Caco-2 (cell line): ENCODE measurements around the gene CACNA1S. TPM values are rescaled to one million over a fixed set of nuclear protein-coding genes. Genes with fewer than 3 reads are reported as not detected.

Experiments
- BruUV-seq: library from RNA; stranded (reverse); fragments of 400-500 nt; replicated peaks from 2 replicates; lab custom pipeline; 2021; lab: Mats Ljungman, UMichigan
- CTCF ChIA-PET: fragments of 300-600 bp; sonication (Branson Sonifier 250); formaldehyde crosslinking; loops from one replicate; lab custom pipeline; 2022; ENCODE audit warnings: antibody characterized with exemption; lab: Charles Lee
- POLR2A ChIA-PET: fragments of 300-600 bp; sonication (Branson Sonifier 250); formaldehyde crosslinking; loops from one replicate; lab custom pipeline; 2022; ENCODE audit warnings: antibody characterized with exemption; lab: Charles Lee
- DNase-seq, 2 experiments: peaks; one replicate each; pipeline versions ENCODE4 v3.0.0 to v3.0.0-alpha.2; 2020 to 2022
- H3K27me3 ChIP-seq: replicated peaks from 2 replicates; pipeline ENCODE4 v1.6.0; 2011; ENCODE audit warnings: low read length; ENCODE audit not compliant: control insufficient read depth, insufficient read depth
- H3K36me3 ChIP-seq: 2 replicates; pipeline ENCODE4 v1.5.1; 2011; ENCODE audit warnings: low read length; ENCODE audit not compliant: control insufficient read depth, insufficient read depth
- H3K4me1 ChIP-seq: fragments of 250-450 bp; sonication (Bioruptor Pico); 2 replicates; pipeline ENCODE4 v1.5.1; 2020; ENCODE audit warnings: mild to moderate bottlenecking
- H3K4me3 ChIP-seq: 2 replicates; pipeline ENCODE4 v1.5.1; 2011; ENCODE audit warnings: low read depth, mild to moderate bottlenecking, control low read depth, low read length
- H3K9me3 ChIP-seq: fragments of 250-450 bp; sonication (Bioruptor Pico); 2 replicates; pipeline ENCODE4 v1.5.1; 2020; ENCODE audit warnings: mild to moderate bottlenecking, moderate library complexity
- H3K27ac Mint-ChIP-seq: one replicate; pipeline ENCODE4 v1.8.0; 2022; ENCODE audit warnings: mixed read lengths; ENCODE audit not compliant: unreplicated experiment
- H3K27me3 Mint-ChIP-seq: one replicate; pipeline ENCODE4 v1.8.0; 2022; ENCODE audit warnings: mixed read lengths; ENCODE audit not compliant: insufficient read depth, unreplicated experiment
- H3K36me3 Mint-ChIP-seq: one replicate; pipeline ENCODE4 v1.8.0; 2022; ENCODE audit warnings: mild to moderate bottlenecking, mixed read lengths; ENCODE audit not compliant: insufficient read depth, unreplicated experiment
- H3K4me1 Mint-ChIP-seq: one replicate; pipeline ENCODE4 v1.8.0; 2022; ENCODE audit warnings: low read depth, mixed read lengths; ENCODE audit not compliant: unreplicated experiment
- H3K4me3 Mint-ChIP-seq: one replicate; pipeline ENCODE4 v1.8.0; 2022; ENCODE audit warnings: mild to moderate bottlenecking, moderate library complexity, mixed read lengths; ENCODE audit not compliant: unreplicated experiment
- H3K9me3 Mint-ChIP-seq: one replicate; pipeline ENCODE4 v1.8.0; 2022; ENCODE audit warnings: mixed read lengths; ENCODE audit not compliant: unreplicated experiment
- intact Hi-C: fragments of 100-400 bp; cut with micrococcal nuclease; formaldehyde crosslinking; loops from one replicate; pipeline ENCODE4 v1.10.0; 2022; ENCODE audit not compliant: unreplicated experiment
- total RNA-seq: library from RNA; stranded (reverse); gene quantifications from 2 replicates; pipeline ENCODE4 v1.2.3, GENCODE V29; 2022
- TF ChIP-seq, protein P1 (sequence below), 2 experiments: fragments of 200-600 bp in 1 of 2; IDR thresholded peaks; 1 replicate in 1 of 2; 2 replicates in 1 of 2; pipeline versions ENCODE4 v1.5.1 to v1.8.0; 2011 to 2022; ENCODE audit warnings: antibody characterized with exemption in 1 of 2, control low read depth in 1 of 2, inconsistent platforms in 1 of 2, low read depth in 1 of 2, low read length in 1 of 2, mild to moderate bottlenecking in 1 of 2, moderate library complexity in 1 of 2; ENCODE audit not compliant: insufficient read depth in 1 of 2, severe bottlenecking in 1 of 2, unreplicated experiment in 1 of 2

Gene CACNA1S
- total RNA-seq, 1 experiment from 2014 or later = 0.07 TPM

DNA sequence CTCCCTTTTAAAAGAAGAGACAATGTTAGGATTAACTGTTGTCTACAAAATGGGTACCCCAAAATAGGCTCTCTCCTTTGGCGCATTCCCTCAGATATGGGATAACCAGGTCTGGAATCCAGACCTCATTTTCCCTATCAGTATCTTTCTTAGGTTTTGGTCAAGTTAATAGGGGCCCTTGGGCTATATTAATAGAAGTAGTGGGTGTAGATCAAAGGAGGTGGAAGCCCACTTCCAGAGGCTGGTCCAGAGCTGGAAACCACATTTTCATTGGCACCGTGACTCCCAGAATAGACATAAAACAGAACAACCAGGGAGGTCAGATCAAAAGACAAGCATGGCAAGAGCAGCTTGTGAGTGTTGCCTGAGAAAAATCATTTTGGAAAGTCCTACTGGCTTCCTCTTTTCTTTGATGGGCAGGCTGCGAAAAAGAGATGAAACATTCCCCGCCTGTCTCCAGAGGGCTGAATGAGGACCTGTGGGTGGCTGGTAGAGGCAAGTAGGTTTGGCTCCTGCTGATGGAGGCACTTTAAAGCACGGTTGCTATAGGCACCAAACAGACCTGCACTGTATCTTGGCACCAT is 62.9 kb downstream of the CACNA1S start:
- Histone ChIP-seq H3K36me3 (no peaks in the 10 kb centered on the region), H3K27me3 (no peaks in the 10 kb centered on the region), H3K4me3 (no peak overlapping the region), H3K4me1 (no peaks in the 10 kb centered on the region), H3K9me3 (no peaks in the 10 kb centered on the region)
- intact Hi-C loops = no loop called here
- TF ChIP-seq, protein P1, sequence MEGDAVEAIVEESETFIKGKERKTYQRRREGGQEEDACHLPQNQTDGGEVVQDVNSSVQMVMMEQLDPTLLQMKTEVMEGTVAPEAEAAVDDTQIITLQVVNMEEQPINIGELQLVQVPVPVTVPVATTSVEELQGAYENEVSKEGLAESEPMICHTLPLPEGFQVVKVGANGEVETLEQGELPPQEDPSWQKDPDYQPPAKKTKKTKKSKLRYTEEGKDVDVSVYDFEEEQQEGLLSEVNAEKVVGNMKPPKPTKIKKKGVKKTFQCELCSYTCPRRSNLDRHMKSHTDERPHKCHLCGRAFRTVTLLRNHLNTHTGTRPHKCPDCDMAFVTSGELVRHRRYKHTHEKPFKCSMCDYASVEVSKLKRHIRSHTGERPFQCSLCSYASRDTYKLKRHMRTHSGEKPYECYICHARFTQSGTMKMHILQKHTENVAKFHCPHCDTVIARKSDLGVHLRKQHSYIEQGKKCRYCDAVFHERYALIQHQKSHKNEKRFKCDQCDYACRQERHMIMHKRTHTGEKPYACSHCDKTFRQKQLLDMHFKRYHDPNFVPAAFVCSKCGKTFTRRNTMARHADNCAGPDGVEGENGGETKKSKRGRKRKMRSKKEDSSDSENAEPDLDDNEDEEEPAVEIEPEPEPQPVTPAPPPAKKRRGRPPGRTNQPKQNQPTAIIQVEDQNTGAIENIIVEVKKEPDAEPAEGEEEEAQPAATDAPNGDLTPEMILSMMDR (IDR thresholded peaks at IDR 0.05; ENCODE audit: insufficient read depth in 1 of 2, low read depth in 1 of 2, low read length in 1 of 2, severe bottlenecking in 1 of 2, unreplicated experiment in 1 of 2) = no peak
- H3K27ac Mint-ChIP-seq = no peak overlapping the region
- H3K9me3 Mint-ChIP-seq = no peaks in the 10 kb centered on the region
- peaks cover 2% of the 10 kb centered on the region for H3K27me3 Mint-ChIP-seq
- ChIA-PET CTCF (no interaction called here), POLR2A (no interaction called here)
- no peak for DNase-seq
- BruUV-seq = no TSS peak
- H3K36me3 Mint-ChIP-seq = no peaks in the 10 kb centered on the region
- no peak overlapping the region for H3K4me3 Mint-ChIP-seq
- H3K4me1 Mint-ChIP-seq = no peaks in the 10 kb centered on the region

DNA sequence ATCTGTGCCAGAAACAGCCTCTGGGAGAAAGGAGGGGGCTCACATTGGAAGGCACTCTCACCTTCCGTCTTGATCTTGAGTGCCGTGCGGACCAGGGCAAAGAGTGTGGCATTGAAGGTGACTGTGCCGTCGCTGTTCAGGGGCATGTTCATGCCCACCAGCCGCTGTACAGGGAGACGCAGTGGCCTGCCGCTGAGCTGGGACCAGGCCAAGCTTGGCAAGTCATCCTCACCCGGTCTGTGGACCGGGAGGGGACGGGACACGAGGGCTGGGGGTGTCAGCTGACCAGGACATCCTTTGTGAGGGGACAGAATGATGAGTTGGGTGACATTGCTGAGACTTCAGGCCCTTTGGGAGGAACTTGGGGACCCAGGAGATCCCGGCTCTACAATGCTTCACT is 63.7 kb downstream of the CACNA1S start:
- no peaks in the 10 kb centered on the region for H3K4me1 Mint-ChIP-seq

DNA sequence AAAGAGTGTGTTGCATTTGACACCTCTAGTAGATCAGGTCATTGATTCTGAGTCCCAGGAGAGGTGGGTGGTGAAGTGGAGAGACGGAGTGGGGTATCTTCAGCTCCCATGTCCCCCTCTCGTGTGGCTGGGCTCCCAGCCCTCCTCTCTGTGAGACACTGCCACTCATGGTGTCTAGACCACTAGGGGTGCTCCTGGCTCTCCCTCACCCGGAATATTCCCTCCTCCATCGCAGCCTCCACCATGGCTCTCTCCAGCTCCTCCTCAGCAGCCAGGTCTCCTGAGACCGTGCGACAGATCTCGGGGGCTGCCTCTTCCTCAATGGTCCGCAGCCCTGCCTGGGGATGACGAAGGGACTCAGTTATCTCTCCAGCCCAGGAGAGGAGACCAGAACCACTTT is 68.1 kb downstream of the CACNA1S start:
- Mint-ChIP-seq H3K4me1 (no peaks in the 10 kb centered on the region), H3K4me3 (no peak overlapping the region), H3K36me3 (no peaks in the 10 kb centered on the region), H3K27me3 (peaks cover 2% of the 10 kb centered on the region), H3K9me3 (no peaks in the 10 kb centered on the region), H3K27ac (no peak overlapping the region)
- Histone ChIP-seq H3K27me3 (no peaks in the 10 kb centered on the region), H3K4me3 (no peak overlapping the region), H3K4me1 (no peaks in the 10 kb centered on the region), H3K36me3 (no peaks in the 10 kb centered on the region), H3K9me3 (no peaks in the 10 kb centered on the region)
- intact Hi-C loops = loop anchor here (5.0 kb wide), 3 partner anchors 68 to 422 kb away; partner anchors contain the start of genes CACNA1S and KIF14
- no peak for DNase-seq
- ChIA-PET POLR2A (no interaction called here), CTCF (no interaction called here)
- TF ChIP-seq, protein P1 (IDR thresholded peaks at IDR 0.05; ENCODE audit: insufficient read depth in 1 of 2, low read depth in 1 of 2, low read length in 1 of 2, severe bottlenecking in 1 of 2, unreplicated experiment in 1 of 2) = no peak
- no TSS peak for BruUV-seq

More for the DNA sequence above, 63.7 kb downstream of the CACNA1S start:
- H3K36me3 ChIP-seq = no peaks in the 10 kb centered on the region
- ChIA-PET CTCF (interaction anchor here (0.6 kb wide), 1 partner anchor 94 kb away, joined by 4 read pairs; no protein-coding TSS in a partner anchor), POLR2A (no interaction called here)
- no peak for DNase-seq
- Mint-ChIP-seq H3K4me3 (no peak overlapping the region), H3K9me3 (no peaks in the 10 kb centered on the region), H3K36me3 (no peaks in the 10 kb centered on the region), H3K27me3 (peaks cover 2% of the 10 kb centered on the region), H3K27ac (no peak overlapping the region)
- no peak overlapping the region for H3K4me3 ChIP-seq
- no peaks in the 10 kb centered on the region for H3K9me3 ChIP-seq
- H3K27me3 ChIP-seq = no peaks in the 10 kb centered on the region
- TF ChIP-seq, protein P1 (IDR thresholded peaks at IDR 0.05; ENCODE audit: insufficient read depth in 1 of 2, low read depth in 1 of 2, low read length in 1 of 2, severe bottlenecking in 1 of 2, unreplicated experiment in 1 of 2) = no peak
- intact Hi-C loops = no loop called here
- no peaks in the 10 kb centered on the region for H3K4me1 ChIP-seq
- BruUV-seq = no TSS peak
